HL-60/S4 treated with phorbol 12-myristate 13-acetate at 8.2 ng/mL for 4 days and 3 days (cell line): Measurements from ENCODE around the gene NUBP2.

Experiments
- in situ Hi-C: fragments of 300-500 bp; cut with MboI; formaldehyde crosslinking; loops from 2 replicates; pipeline ENCODE4 v1.15.0; 2022; ENCODE audit warnings: low sequenced_read_pairs

Gene NUBP2

DNA sequence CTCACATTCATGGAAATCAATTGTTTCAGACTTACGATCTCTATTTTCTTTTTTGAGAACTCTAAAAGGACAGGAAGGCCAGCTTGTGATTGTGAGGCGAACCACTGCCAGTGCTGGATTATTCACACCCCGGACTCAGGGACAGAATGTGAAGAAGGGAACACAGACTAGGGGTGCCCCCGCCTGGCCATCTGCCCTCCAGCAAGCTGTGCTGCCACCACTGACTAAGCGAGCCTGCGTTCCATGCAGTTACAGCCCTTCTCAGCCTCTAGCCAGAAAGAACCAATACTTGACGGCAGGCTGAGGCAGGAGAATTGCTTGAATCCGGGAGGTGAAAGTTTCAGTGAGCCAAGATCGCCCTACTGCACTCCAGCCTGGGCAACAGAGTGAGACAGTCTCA lies 41.1 kb downstream of the NUBP2 start:
- in situ Hi-C loops = no loop called here

DNA sequence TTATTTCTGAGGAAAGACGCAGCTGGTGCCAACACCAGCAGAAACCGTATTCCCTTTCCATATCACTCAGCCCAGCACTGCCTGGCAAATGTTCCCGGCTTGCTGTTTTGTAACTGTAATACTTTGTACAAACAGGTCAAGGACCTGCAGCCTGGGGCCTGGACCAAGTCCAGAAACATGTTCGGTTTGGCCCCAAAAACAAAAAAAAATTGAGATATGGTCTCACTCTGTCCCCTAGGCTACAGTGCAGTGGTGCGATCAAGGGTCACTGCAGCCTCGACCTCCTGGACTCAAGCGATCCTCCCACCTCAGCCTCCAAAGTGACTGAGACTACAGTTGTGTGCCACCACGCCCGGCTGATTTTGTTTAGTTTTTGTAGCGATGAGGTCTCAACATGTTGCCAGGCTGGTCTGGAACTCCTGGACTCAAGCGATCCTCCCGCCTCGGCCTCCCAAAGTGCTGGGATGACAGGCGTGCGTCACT lies 42.7 kb downstream of the NUBP2 start:
- in situ Hi-C loops = no loop called here

GRCh38 chr16:1825864-1826690 lies 43.3 kb downstream of the NUBP2 start:
- in situ Hi-C loops = no loop called here

DNA sequence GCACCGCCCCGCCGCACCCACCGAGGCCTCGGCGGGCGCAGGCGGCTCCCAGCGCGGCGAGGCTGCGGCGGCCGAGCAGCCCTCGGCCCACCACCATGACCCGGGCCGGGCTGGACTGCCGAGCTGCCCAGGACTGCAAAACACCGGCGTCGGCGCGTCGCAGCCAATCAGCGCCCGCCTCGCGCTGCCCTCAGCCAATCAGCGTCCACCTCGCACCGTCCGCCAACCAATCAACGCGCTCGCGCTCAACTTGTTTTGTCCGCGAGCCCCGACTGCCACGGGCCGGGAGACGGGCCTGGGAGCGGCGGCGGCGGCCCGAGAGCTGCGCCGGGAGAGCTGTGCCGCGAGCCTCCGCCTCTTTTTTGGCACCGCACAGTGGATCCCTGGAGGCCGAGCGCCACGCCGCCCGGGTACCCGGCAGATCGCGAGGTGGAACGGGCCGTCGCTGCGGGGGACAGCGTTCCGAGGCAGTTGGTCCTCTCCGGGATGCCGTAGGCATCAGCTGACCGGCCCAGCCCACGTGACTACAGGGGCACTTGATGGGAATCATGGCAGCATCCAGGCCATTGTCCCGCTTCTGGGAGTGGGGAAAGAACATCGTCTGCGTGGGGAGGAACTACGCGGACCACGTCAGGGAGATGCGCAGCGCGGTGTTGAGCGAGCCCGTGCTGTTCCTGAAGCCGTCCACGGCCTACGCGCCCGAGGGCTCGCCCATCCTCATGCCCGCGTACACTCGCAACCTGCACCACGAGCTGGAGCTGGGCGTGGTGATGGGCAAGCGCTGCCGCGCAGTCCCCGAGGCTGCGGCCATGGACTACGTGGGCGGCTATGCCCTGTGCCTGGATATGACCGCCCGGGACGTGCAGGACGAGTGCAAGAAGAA lies 44.2 kb downstream of the NUBP2 start, which contains the start of the genes FAHD1 and HAGH:
TSS of gene FAHD1 (plus strand) at position 516 of the 883 bp plus-strand sequence. CDS start at position 549, 33 bp downstream.
TSS of gene HAGH (minus strand) at position 135 of the 883 bp plus-strand sequence. CDS start at position 97, 38 bp downstream.
- in situ Hi-C loops = no loop called here

DNA sequence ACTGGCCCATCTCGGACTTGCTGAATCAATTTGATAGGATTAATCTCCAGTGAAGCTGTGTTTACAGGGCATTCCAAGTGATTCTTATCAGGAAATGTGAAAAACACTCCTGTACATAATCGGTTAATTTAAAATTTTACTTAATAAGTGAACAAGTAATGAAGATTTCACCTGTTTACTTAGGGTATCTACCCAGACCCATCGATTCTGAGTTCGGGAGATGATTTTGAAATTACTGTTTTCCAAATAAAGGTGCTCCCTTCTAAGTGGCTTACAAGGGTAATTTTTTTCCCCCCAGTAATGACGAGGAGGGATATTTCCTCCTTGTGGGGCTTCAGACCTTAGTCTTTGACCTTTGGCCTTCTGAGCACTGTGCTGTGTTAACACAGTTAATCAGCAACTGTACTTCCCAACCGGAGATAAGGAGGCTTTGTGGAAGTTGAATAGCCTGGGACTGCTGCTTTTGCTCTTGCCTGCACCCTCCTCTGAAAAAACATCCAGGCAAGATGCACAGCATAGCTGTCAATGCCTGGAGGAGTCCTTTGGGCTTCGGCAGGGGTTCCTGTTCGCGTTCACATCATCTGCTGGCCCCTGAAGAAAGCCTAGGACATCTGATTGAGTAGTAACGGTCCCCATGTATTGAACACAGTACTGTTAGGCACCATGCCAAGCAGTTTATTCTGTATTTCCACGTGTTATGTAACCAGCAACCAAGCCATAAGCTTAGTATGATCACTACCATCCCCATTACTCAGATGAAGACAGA lies 46.1 kb downstream of the NUBP2 start:
- in situ Hi-C loops = no loop called here

GRCh38 chr16:1830213-1830612 lies 47.5 kb downstream of the NUBP2 start:
- in situ Hi-C loops = no loop called here

DNA sequence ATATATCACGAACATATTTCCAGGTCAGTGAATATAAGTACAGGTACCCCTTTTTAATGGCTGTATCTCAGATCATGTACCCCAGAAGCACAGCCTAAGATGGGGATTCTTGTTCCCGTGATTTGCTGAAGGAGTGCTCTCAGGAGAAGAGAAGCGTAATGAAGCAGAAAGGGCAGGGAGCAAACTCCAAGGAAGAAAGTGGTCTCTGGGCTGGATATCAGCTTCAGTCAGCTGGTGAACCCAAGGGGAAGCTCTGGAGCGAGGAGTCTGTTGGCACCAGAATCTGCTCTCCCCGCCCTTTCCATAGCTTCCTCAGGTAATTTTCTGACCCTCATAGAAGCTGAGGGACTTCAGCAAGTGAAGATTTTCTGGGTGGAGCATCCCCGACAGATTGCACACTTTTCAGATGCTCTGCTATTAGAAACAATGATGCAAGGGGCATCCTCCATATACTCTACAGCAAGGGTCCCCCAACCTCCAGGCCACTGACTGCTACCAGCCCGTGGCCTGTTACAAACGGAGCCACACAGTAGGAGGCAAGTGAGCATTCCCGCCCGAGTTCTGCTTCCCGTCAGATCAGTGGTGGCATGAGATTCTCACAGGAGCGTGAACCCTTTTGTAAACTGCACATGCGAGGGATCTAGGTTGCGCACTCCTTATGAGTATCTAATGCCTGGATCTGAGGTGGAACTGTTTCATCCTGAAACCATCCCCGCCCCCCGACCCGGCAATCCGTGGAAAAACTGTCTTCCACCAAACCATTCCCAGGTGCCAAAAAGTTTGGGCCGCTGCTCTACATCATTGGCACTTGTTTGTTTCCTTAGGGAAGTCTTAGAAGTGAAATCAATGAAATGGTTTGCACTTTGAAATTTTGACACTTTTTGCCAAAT lies 48.7 kb downstream of the NUBP2 start:
- in situ Hi-C loops = no loop called here

- in situ Hi-C loops = no loop called here
Observed at GRCh38 chr16:1832838-1833454, 50.2 kb downstream of the NUBP2 start.

- in situ Hi-C loops = no loop called here
Observed at GRCh38 chr16:1834096-1834495, 51.3 kb downstream of the NUBP2 start.
